Measurements from ENCODE around the gene KLK5.
"Not testable (repeated sequence)": the region's sequence is repeated elsewhere in the genome, so short reads cannot be mapped to it uniquely, and the experiment has no call there.

The KLK5 gene

DNA sequence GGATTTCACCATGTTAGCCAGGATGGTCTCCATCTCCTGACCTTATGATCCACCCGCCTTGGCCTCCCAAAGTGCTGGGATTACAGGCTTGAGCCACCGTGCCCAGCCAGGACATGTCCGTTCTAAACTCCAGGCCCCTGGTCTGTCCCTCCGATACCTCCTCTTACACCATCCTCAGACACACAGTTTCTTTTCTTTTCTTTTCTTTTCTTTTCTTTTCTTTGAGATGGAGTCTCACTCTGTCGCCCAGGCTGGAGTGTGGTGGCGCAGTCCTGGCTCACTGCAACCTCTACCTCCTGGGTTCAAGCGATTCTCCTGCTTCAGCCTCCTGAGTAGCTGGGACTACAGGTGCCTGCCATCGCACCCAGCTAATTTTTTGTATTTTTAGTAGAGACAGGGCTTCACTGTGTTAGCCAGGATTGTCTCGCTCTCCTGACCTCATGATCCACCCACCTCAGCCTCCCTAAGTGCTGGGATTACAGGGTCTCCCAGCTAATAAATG lies 56.7 kb downstream of the KLK5 start:
- in situ Hi-C loops (cut with MboI; ENCODE audit: low sequenced_read_pairs): not testable (repeated sequence)

- in situ Hi-C loops (cut with MboI; ENCODE audit: low sequenced_read_pairs): no loop called here
Observed at GRCh38 chr19:50894478-50895356, 58.1 kb downstream of the KLK5 start.
